SK-N-MC (cell line): ENCODE measurements around the gene TEKT3.

Experiments
- EZH2 ChIP-seq: fragments of 200-600 bp; sonication (generic); IDR thresholded peaks from one replicate; pipeline ENCODE4 v1.6.1; 2017; ENCODE audit warnings: antibody characterized with exemption
- FOXP2 ChIP-seq: optimal IDR thresholded peaks from 2 replicates; pipeline ENCODE3; 2011; ENCODE audit warnings: mild to moderate bottlenecking, moderate library complexity; ENCODE audit not compliant: insufficient read depth; ENCODE audit errors: extremely low read length, control extremely low read depth
- POLR2AphosphoS5 ChIP-seq: IDR thresholded peaks from 2 replicates; pipeline ENCODE4 v1.6.1; 2012; ENCODE audit warnings: mild to moderate bottlenecking, low read depth, low read length, borderline replicate concordance

DNA sequence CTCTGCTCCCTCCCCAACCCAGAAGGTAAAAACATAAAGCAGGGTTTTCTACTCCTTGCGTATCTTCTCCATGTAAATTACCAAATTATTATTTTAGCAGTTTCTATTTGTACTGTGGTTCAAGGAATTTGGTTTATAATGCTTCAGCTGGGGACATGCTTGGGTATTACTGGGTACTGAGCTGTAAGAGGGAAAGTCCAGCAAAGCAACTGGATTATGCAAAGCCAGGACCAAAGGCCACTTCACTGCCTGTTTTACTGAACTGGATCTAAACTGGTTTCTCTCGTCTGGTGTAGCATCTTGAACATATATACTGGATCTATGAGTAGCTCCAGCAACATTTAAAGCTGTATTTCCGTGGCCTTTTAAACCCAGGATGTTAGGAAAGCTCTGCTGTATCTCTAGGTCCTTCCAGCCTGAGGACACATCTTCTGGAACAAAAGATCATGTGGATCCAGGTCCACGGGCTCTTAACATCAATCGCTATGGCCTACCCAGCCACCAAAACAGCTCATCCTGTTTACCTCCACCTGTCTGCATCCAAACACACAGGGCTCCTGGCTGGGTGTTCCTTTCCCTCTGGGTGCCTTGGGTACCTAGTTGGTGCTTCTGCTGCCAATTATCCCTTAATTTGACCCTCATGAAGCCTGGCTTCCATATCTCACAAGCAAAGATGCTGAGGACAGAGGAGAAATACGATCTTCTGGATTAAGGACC lies 83.4 kb downstream of the TEKT3 start:
- TF ChIP-seq POLR2AphosphoS5 (no peak), EZH2 (no peak), FOXP2 (no peak)
